ENCODE measurements around the gene CFAP53.
A peak's percentile ranks its signal among the peaks of the same experiment; 100 is the strongest.

The CFAP53 gene

DNA sequence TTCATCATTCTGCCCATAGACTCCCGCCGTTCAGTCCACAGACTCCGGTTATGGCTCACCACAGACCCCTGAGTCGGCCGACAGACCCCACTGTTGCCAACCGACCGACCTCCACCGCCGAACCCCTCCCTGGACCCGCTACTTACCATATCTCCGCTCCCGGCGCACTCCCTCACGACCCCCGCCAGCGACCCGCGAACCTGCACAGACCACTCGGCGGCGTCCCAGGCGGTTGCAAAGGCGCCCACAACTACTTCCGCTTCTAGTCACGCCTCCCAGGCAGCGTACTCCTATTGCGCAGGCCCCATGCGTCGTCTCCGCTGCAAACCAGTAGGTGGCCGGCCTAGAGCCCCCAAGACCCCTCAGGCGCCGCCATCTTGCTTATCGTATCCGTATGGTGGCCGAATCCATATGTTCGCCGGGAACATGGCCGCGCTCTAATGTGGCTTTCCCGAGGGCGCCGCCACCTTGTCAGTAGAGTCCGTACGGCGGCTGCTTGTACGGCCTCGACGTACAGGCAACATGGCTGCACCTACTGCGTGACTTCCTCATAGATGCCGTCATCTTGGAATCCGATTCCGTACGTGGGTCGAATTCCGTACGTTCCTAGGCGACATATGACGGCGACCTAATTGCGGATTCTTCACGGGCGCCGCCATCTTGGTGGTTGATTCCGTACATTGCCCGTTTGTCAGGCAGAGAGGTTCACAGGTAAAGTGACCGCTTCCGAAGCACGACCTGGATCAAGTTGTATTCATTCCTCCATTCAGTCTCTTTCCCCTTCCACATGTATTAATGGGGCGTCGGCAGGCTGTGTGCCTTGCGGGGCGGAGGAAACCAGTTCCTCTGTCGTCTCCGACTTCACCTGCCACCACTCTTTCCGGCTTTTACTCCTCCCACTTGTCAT is 21.4 kb upstream of the CFAP53 start, which contains the start of gene CXXC1:
Gene CXXC1, minus strand, starts transcription at position 252 of the 907 bp plus-strand sequence. Its CDS starts 103 bp downstream, at position 149.
- peak; percentile 91 for DNase-seq

DNA sequence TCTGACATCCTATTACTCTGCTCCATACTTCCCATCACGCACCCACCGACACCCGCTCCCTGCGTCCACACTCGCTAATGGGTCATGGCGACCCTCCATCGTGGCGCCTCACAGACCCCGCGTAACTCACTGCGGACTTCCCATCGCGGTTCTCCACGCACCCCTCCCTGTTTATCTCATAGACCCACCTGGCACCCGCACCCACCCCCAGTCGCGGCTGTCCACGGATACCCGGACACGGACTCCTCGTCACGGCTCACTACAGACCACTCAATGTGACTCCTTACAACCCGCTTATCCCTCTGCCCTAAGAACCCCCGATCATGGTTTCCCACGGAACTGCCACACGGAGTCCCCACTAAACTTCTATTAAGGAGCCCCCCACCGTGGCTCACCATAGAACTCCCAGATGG is 20.7 kb upstream of the CFAP53 start:
- peak; percentile 15 for DNase-seq

DNA sequence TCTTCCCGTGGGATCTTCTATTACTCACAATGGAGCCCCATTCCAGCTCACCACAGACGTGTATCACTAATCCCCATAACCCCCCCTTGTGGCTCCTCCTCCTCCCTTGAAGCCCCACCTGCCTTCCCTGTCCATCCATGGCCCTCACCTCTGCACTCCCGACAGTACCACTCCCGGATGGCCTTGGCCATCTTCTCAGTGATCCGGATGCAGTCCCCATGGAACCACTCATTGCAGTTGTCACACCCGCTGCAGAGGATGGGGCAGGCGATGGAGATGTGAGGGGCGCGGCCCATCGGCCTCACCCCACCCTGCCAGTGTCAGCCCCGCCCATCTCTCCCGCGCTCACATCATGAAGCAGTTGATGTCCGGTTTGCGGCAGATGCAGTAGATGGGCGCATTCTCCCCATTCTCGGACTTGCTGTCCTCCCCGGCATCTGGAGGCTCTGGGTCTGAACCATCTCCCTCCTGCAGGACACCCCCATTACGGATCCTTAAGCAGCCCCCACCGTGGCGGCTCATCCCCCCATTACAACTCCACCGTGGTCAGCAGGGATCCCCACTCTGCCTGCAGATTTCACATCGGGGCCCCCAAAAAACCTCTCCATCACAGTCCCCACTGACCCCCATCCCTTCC is 20.2 kb upstream of the CFAP53 start:
- no peak for DNase-seq

DNA sequence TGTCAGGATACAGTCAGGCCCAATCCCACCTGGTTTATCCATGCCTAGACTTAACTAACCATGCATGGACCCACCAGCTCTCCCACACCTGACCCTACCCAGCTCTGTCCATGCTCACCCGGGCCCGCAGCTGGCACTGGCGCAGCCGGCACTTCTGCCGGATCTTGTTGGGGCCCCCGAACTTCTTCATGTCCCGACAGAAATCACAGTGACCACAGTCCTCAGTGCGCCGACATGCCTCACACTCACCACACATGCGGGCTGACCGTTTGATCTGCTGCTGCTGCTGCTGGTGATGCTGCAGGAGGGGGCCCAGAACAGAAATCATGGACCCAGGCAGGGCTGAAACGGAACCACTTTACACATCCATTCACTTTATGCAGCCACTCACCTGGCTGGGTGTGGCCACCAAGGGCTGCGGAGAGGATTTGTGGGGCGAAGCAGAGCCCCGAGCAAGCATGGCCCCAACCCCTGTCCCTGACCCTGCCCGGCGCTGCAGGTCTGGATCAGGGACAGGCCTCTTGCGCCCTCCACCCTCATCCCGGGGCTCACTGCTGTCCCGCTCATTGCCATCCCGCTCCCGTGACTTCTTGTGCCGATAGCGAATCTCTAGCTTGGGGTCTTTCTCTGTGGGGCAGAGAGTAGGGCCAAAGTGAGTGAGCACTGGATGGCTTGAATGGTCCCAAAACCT is 19.5 kb upstream of the CFAP53 start:
- DNase-seq: no peak

DNA sequence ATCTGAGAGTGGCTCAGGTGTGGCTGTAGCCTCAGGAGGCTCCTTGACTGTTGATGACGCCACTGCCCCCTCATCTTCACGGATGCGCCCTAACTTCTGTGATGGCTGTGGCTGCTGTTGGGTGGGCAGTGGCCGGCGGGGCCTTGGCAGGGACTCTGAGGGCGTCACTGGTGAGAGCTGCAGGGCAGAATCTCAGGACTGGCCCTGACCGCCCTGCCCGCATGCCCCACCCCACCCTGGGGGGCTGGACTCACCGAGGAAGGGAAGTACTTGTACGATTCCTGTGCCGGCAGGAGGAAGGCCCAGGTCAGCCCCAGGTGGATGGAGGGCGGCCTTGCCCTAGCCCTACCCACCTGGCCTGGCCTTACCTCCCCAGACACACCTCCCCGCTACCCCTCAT is 18.8 kb upstream of the CFAP53 start:
- DNase-seq: no peak

DNA sequence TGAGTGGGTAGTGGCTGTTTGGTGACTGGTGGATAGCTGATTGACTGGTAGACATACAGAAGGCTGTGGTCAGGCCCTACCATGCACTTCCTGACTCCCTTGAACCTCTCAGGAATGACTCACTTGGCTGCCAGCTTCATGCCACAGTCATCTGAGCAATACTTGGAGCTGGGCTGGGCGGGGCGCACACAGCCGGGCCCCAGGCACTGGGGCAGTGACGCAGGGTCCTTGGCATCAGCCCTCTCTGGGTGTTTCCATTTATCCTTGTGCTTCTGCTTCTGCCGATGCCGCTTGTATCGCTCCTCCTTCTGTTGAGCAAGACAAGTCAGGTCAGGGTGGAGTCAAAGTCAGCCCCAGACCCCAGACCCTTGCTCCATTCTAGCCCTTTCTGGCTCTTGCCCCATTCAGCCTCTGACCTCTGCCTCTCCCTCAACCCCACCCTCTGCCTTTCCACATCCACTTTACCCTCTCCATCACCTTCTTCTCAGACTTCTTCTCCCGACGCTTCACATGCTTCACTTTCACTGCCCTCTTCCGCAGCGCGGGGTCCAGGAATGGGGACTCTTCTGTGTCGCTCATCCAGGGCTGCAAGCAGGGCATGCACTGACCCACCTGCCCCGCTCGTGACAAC is 18.1 kb upstream of the CFAP53 start:
- no peak for DNase-seq

DNA sequence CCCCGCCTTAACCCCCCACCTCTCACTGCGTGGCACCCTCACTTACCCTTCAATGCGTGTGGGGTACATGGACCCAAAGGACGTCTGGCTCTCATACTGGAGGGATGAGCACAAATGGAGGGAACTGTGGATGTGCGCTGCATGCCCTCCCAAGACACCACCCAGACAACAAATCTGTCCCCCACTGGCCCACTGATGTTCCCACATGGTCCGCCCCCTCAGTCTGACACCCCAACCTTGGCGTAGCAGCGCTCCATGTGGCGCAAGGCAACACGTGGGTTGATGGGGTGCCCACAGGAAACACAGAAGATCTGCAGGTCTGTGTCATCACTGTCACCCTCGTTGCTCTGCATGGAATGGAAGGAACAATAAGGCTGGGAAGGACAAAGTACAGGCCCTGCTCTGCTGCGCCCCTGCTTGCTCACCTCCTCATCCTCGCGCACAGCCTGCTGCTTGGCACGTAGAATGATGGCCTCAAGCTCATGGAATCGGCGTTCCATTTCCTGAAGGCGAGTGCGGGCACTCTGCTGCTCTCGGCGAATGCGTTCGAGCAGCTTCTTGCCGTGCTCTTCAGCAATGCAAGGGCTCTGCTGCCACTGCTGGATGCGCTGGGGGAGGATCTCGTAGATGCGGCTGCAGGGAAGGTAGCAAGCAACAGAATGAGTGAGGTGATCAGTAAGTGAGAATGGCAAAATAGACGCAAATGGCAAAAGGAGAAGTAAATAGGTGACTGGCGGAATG is 17.3 kb upstream of the CFAP53 start:
- no peak for DNase-seq

DNA sequence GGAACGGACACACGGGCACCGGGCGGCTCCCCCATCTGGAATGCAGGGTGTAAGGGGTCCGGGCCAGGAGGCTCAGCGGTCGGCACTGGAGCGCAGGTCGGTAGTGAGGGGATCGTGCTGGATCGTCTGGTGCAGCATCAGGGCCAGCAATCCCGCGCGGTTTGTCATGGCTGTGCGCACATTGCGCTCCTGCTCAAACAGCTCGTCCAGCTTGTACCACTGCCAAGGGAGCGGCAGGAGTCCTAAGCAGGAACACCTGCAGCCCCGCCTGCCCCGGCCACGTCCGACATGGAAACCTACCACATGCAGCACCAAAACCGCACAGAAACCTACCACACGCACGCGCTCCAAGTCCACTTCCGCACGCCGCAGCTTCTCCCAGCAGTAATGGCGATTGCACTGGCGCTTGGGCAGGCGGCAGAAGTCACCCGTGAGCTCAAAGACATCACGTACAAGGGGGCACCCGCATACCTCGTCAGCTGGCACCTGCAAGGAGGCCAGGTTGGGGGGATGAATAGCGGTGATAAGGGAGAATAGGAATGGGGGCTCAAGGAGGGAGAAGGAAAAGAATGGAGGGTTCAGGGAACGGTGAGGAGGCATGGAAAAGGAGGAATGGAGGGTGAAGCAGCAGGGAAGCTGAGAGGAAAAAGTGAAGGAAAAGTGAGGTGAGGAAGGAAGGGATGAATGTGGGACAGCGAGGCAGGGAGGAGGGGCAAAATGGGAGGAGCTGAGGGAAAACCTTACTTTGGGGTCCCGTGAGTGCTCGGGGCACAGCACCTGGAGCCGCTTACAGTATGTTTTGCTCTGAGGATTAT is 16.4 kb upstream of the CFAP53 start:
- no peak for DNase-seq

DNA sequence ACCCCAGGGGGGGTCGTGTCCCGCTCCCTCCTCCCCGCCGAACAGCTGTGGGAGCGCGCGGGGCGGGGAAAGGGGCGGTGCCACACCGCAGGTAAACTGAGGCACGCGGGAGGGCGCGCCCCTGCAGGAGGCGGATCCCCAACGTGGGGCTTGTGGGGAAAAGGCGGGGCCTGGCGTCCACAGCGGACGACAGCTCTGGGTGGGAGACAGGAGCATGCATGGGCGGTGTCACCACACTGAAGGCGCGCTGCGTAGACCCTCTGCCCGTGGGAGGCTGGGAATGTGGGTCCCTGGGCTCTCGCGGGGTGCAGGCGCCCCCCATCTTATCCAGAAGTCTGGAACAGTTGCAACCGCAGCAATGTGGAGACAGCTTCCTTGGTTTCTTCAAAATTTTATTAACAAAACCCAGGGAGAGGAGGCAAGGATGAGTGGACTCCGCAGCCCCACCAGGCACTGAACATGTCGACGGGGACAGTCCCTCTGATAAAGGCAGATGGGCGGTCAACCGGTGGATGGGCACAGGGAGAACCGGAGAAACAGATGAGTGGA is 15.8 kb upstream of the CFAP53 start:
- DNase-seq: no peak

DNA sequence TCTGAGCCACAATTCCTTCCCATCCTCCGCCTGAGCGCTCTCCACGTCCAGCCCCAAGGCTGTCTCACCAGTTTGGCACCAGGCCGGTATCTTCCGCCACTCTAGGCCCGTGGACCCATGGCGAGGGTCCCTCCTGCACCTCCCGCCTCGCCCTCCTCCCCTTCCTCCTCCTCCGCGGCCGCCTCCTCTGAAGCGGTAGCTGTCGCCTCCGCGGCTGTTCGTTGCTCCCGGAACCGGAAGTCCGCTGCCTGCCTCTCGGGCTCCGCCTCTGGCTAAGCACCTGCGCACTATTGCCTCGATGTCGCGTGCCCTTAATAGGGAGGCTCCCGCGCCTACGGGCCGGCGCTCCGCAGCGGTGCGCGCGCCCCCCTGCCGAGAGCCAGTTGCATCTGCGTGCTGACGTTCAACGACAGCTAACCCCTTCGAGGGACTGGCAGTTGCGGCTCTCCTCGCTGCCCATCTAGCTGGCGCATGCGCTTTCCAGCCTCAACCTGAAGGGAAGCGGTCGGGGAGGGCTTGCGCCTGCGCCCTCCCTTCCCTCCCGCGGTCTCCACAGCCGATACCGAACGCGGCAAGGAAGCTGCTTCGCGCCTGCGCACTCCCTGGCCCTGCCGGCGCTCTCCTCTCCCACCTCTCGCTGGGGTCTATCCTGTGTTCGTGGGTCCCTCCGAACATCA is 15.1 kb upstream of the CFAP53 start, which contains the start of gene MBD1:
Gene MBD1, minus strand, starts transcription at position 229 of the 677 bp plus-strand sequence. CDS start 1,531 bp downstream, outside the sequence.
- DNase-seq: peak; percentile 94

DNA sequence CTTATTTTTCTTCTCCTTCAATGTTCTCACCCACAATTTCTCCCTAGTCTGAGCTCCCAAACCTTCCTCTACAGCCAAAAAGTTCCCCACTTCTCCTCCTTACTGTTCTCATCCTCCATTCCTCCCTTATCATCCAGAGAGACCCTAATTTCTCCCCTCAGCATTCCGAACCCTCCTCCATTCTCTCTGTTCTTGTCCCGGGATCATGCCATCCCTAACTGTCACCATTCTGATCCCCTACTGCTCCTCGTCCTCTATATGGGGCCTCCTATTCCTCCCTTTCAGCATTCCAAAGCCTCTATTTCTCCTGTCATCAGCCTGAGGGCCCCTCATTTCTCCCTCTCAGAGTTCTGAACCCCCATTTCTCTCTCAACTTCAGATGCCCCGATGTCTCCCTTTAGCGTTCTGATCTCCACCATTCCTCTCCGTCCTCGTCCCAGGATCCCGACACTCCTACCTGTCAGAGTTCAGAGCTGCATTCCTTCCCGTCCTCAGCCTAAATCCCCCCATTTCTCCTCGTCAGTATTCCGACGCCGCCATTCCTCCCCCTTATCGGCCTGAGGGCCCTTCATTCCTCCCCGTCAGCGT is 14.5 kb upstream of the CFAP53 start:
- no peak for DNase-seq

DNA sequence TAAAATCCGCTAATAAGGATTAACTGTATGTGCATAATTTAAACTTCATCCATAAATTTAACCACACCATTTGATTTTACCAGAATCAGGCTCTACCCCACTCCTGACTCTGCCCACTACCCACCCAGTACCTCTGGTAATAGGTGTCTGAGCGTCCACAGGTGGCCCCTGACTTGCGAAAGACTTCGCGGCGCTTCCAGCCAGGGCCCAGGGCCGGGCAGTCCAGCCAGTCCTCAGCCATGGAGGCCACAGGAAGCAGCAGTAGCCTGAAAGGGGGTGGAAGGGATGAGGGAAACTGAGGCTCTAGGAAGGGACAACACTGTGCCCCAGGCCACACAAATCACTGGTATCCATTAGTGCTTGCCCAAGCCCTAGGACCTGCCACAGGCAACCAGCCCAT is 13.5 kb upstream of the CFAP53 start:
- no peak for DNase-seq

DNA sequence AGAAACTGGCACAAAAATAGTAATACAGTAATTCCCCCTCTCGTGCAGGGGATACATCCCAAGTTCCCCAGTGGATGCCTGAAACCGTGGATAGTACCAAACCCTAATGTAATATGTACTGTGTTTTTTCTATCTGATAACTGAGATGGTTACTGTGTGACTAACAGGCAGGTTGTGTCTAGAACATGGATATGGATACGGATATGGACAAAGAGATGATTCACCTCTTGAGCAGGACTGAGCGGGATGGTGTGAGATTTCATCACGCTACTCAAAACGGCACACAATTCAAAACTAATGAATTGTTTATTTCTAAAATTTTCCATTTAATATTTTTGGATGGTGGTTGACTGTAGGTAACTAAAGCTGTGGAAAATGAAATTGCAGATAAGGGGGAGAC is 11.6 kb upstream of the CFAP53 start:
- DNase-seq: no peak

DNA sequence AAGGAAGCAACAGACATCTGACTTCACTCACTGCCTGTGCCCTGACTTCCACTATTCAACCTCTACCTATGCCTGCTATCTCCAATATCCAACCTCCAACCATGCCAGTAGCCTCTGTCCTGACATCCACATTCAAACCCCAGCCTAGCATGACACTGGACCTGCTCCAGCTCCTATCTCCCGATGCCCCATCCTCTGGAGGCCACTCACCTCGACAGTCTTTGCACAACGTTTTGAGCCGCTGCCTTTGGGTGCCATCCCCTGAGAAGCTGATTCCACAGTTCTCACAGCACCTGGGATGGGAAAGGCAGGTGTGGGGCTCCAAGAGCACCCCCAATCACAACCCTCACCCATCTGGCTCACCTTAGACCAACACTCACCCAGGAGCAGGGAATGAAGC is 10.2 kb upstream of the CFAP53 start:
- no peak for DNase-seq

DNA sequence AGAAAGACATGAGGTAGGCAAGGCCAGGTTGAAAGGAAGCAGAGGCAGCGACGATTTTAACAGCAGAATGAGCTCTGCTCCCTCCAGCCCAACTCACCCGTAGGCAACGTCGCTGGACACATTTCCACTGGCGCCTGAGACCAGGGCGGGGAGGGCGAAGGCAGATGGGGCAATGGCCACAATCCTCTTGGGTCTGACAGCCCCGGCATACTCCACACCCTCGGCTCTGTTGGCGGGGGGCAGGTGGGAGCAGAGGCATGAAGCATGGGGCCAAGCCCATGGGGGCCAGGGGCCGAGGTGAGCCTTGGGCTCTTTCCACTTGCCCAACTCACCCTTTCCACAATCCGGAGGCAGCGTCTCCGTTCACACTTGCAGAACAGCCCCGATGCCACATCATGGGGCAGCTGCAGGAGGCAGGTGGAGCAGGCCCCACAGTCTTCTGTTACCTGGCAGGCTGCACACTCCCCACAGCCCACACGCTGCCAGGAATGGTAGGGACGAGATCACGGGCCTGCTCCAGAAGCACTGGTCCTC is 9.3 kb upstream of the CFAP53 start:
- DNase-seq: no peak

DNA sequence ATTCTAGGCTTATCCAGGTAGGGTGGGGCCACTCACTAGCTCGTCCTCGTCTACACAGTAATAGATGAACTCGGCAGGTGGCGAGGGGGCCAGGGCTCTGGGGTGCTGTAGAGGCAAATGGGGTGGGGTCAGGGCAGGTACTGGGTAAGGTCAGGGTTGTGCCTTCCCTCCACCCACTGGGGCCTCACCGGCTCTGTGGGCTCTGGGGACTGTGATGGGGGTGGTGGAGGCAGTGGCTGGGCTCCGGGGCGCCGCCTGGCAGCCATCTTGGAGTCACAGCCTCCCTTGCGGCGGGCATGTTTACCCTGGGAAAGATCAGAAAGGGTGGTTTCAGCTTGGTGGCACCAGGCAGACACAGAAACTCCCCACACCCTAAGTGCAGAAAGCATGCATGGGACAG is 8.6 kb upstream of the CFAP53 start:
- no peak for DNase-seq

DNA sequence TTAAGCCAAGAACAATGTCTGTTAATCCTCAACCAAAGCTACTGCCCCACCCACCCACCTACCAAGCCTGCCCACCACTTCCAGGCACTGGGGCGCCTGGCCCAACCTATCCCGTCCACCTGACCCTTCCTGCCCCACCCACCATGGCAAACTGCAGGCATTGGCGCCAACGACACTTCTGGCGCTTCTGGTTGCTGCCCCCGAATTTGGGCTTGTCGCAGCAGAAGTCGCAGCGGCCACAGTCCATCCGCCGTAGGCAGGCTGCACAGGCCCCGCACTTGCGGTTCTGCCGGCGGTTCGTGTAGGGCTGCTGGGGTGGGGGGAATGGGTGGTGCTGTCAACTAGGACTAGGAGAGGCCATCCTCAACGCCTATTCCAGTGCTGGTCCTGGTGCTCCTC is 7.7 kb upstream of the CFAP53 start:
- DNase-seq: no peak

DNA sequence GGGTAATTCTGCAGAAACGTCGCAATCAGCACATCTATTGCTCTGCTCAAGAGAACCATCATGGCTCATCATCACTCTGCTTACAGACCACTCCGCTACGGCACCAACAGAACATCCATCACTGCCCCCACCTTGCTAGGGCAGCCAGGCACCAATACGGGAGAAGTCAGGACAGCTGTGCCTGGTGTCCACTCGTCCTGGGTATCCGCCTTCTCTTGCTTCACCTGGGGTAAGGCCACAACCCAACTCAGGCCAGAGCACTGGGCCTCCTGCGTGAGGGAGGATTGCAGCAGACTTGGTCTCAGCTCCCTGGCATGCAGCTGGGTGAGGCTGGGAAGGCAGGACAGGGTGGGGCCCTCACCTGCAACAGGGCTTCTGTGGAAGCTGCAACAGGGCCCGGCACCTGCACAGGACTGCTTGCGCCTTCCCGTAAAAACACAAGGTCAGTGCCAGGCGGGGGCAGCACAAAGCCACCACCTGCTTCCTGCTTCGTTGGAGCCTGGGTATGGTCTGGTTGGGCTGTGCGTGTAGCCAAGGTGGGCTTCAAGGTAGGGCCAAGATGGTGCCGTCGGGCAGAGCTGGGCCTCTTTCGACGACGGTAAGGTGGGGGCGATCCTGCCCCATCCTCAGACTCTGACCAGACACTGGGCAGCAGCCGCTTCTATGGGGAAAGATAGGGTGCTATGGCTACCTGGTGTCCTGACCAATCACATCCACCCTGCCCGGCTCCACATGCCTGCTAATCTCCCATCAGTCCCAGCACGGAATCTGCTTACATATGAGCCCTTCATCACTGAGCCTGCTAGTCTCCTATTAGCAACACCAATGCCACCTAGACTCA is 7.1 kb upstream of the CFAP53 start:
- no peak for DNase-seq

DNA sequence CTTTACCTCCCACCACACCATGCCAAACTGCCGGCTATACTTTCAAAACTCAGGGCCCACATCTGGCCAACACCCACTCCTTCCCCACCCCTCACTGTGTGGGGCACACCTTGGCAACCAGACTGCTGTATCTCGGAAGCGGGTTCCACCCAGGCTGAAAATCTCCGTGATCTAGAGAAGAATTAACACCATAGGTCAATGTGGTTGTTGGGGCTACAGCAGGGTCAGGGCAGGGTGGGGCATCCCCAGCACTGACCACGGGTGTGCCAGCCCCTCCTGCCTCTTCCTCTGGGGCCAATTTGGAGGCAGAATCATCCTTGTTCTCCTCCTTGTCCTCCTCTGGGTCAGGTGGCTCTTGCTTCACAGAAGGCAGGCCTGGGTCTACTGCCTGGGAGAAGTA is 6.3 kb upstream of the CFAP53 start:
- DNase-seq: no peak

Data from activated gamma-delta T cell (primary cell).